ENCODE data around the gene POLR2E.

POLR2E gene

GRCh38 chr19:1089891-1090290 is 5.3 kb downstream of the POLR2E start:
- peaks cover 88% of the 10 kb centered on the region for H3K36me3 ChIP-seq (ENCODE audit: control insufficient read depth, low read length)
- peaks cover 13% of the 10 kb centered on the region for H3F3A ChIP-seq (ENCODE audit: control insufficient read depth, insufficient read depth)
- no peak for TF ChIP-seq EZH2phosphoT487 (IDR thresholded peaks at IDR 0.05; ENCODE audit: borderline replicate concordance, low read length)
- no peak for TF ChIP-seq CTCF (IDR thresholded peaks at IDR 0.05; ENCODE audit: low read depth, low read length, poor library complexity, severe bottlenecking)
- no peak overlapping the region for H3K27ac ChIP-seq (ENCODE audit: low read depth, low read length)
- no peaks in the 10 kb centered on the region for H3K27me3 ChIP-seq (ENCODE audit: control insufficient read depth, low read length)
- peaks cover 15% of the 10 kb centered on the region for H4K20me1 ChIP-seq (ENCODE audit: control insufficient read depth, insufficient read depth, low read depth, low read length)
- H3K9me2 ChIP-seq (replicated peaks; ENCODE audit: control insufficient read depth, low read length), result no peaks in the 10 kb centered on the region
- H3K4me3 ChIP-seq (ENCODE audit: low read length), result no peak overlapping the region
- H3K4me2 ChIP-seq (ENCODE audit: low read length), result no peak overlapping the region
- no peaks in the 10 kb centered on the region for H3K9me3 ChIP-seq (ENCODE audit: control insufficient read depth, insufficient read depth, low read length)
- H3K79me2 ChIP-seq (ENCODE audit: control insufficient read depth, low read length), result peaks cover 39% of the 10 kb centered on the region
- H3K4me1 ChIP-seq (ENCODE audit: control insufficient read depth, low read length), result peaks cover 44% of the 10 kb centered on the region

DNA sequence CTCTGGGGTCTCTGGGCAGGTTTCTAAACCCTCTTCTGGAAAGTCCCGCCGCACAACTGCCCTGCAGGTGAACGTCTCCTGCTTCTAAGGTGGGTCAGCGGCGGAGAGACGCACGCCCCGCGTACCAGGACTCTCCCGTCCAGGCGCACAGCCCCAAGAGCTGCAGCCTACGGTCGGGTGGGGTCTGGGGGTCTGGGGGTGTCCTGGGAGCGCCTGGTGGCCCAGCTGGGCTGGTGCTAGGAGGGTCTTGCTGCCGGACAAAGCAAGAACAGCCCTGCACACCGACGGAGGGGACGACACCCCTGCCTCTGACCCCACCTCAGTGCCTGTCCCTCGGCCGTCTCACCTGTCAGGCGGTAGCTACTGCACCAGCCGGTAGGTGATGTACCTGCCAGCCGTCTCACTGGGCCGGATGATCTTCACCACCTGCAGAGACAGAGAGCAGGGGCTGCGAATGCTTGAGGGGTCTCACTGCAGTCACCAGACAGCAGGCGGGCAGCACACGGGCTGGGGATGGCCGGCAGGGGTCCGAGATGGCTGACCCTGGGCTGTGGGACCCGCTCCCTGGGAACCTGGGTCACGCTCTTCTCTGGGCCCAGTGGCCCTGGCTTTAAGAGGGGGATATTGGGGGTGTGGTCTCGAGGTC is 5.9 kb downstream of the POLR2E start:
- peak overlapping the region; percentile 88; the same call in 1 of the 2 replicates for H3K27ac ChIP-seq (ENCODE audit: low read depth, low read length)
- no peak overlapping the region for H3K4me3 ChIP-seq (ENCODE audit: low read length)
- H3K9me2 ChIP-seq (replicated peaks; ENCODE audit: control insufficient read depth, low read length), result no peaks in the 10 kb centered on the region
- H3K36me3 ChIP-seq (ENCODE audit: control insufficient read depth, low read length), result peaks cover 88% of the 10 kb centered on the region
- TF ChIP-seq CTCF (IDR thresholded peaks at IDR 0.05; ENCODE audit: low read depth, low read length, poor library complexity, severe bottlenecking), result no peak
- TF ChIP-seq EZH2phosphoT487 (IDR thresholded peaks at IDR 0.05; ENCODE audit: borderline replicate concordance, low read length), result no peak
- H3K79me2 ChIP-seq (ENCODE audit: control insufficient read depth, low read length), result peaks cover 33% of the 10 kb centered on the region
- no peaks in the 10 kb centered on the region for H3K27me3 ChIP-seq (ENCODE audit: control insufficient read depth, low read length)
- peaks cover 10% of the 10 kb centered on the region for H4K20me1 ChIP-seq (ENCODE audit: control insufficient read depth, insufficient read depth, low read depth, low read length)
- H3K9me3 ChIP-seq (ENCODE audit: control insufficient read depth, insufficient read depth, low read length), result no peaks in the 10 kb centered on the region
- H3F3A ChIP-seq (ENCODE audit: control insufficient read depth, insufficient read depth), result peaks cover 13% of the 10 kb centered on the region
- peak overlapping the region; percentile 61 for H3K4me2 ChIP-seq (ENCODE audit: low read length)
- H3K4me1 ChIP-seq (ENCODE audit: control insufficient read depth, low read length), result peaks cover 43% of the 10 kb centered on the region

DNA sequence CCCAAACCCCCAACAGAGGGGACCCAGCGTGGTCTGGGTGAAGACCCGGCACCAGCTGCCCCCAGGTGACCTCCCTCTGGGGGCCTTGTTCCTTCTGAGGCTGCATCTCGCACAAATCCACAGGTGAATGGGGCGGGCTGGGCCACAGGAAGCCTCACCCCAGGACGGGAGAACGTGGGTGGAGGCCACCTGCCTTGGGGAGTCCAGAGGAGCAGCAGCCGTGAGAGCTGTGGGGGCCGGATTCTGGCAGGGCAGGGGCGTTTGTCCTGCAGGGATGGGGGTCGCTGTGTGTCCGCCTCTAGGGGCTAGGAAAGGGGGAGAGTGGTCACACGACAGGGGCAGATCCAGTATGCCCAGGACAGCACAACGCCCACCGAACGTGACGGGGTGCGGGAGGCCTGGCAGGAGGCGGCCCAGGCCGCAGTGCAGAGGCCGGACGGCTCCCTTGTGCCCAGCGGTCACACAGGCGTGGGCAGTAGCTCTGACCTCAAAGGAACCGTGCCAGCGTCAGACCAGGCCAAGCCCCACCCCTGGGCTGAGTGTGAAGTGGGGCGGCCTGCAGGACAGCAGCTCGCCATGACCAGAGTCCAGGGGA is 6.7 kb downstream of the POLR2E start:
- Histone ChIP-seq H3K27ac (ENCODE audit: low read depth, low read length) (peak overlapping the region; percentile 88), H3K9me3 (ENCODE audit: control insufficient read depth, insufficient read depth, low read length) (no peaks in the 10 kb centered on the region), H3K4me2 (ENCODE audit: low read length) (peak overlapping the region; percentile 61), H3K79me2 (ENCODE audit: control insufficient read depth, low read length) (peaks cover 26% of the 10 kb centered on the region), H3K4me1 (ENCODE audit: control insufficient read depth, low read length) (peaks cover 36% of the 10 kb centered on the region), H3K9me2 (replicated peaks; ENCODE audit: control insufficient read depth, low read length) (no peaks in the 10 kb centered on the region), H3K4me3 (ENCODE audit: low read length) (peak overlapping the region; percentile 37), H4K20me1 (ENCODE audit: control insufficient read depth, insufficient read depth, low read depth, low read length) (peaks cover 2% of the 10 kb centered on the region; the same call in 1 of the 2 replicates), H3F3A (ENCODE audit: control insufficient read depth, insufficient read depth) (peaks cover 13% of the 10 kb centered on the region), H3K36me3 (ENCODE audit: control insufficient read depth, low read length) (peaks cover 88% of the 10 kb centered on the region), H3K27me3 (ENCODE audit: control insufficient read depth, low read length) (no peaks in the 10 kb centered on the region)
- no peak for TF ChIP-seq EZH2phosphoT487 (IDR thresholded peaks at IDR 0.05; ENCODE audit: borderline replicate concordance, low read length)

DNA sequence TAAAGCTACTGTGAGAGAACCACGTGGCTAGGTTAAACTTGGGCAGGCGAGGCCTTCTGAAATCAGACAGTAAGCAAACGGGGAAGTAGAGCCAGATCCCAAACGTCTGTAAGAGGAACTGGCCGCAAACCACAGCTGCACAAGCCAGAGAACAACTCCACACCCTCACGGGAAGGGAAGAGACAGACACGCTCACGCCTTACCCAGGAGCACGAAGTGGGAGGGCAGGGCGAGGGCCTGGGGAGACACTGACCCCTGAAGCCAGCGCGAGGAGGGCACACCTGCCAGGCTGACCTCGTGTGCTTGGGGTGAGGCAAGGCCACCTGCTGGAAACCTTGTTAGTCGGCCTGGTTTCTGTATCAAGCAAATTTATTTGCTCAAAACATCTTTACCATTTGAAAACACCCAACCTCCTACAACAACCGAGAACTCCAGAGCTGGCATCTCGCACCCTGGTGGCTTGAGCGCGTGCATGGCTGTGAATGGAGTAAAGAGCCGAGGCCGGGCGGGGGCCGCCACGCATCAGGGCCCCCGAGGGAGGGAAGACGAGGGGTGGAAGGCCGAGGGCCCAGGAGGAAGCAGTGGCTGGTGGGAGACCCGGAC is 7.3 kb downstream of the POLR2E start:
- H3K4me1 ChIP-seq (ENCODE audit: control insufficient read depth, low read length), result peaks cover 32% of the 10 kb centered on the region
- H3K4me2 ChIP-seq (ENCODE audit: low read length), result peak overlapping the region; percentile 61
- peaks cover 88% of the 10 kb centered on the region for H3K36me3 ChIP-seq (ENCODE audit: control insufficient read depth, low read length)
- H3K9me3 ChIP-seq (ENCODE audit: control insufficient read depth, insufficient read depth, low read length), result no peaks in the 10 kb centered on the region
- TF ChIP-seq CTCF (IDR thresholded peaks at IDR 0.05; ENCODE audit: low read depth, low read length, poor library complexity, severe bottlenecking), result peak; percentile 44
- TF ChIP-seq EZH2phosphoT487 (IDR thresholded peaks at IDR 0.05; ENCODE audit: borderline replicate concordance, low read length), result no peak
- H3K79me2 ChIP-seq (ENCODE audit: control insufficient read depth, low read length), result peaks cover 23% of the 10 kb centered on the region
- H3K9me2 ChIP-seq (replicated peaks; ENCODE audit: control insufficient read depth, low read length), result no peaks in the 10 kb centered on the region
- H3K27me3 ChIP-seq (ENCODE audit: control insufficient read depth, low read length), result no peaks in the 10 kb centered on the region
- peaks cover 13% of the 10 kb centered on the region for H3F3A ChIP-seq (ENCODE audit: control insufficient read depth, insufficient read depth)
- H3K4me3 ChIP-seq (ENCODE audit: low read length), result peak overlapping the region; percentile 37
- H3K27ac ChIP-seq (ENCODE audit: low read depth, low read length), result peak overlapping the region; percentile 88
- H4K20me1 ChIP-seq (ENCODE audit: control insufficient read depth, insufficient read depth, low read depth, low read length), result peaks cover 4% of the 10 kb centered on the region; the same call in 1 of the 2 replicates
